Spinal cord (tissue), 10 donors: ENCODE data around the gene DENND2A. TPM values are rescaled to one million over a fixed set of nuclear protein-coding genes. Genes with fewer than 3 reads are reported as not detected.
"Not testable (repeated sequence)": the region's sequence is repeated elsewhere in the genome, so short reads cannot be mapped to it uniquely, and the experiment has no call there.

Experiments
- DNase-seq, 6 donors: peaks; one replicate each; pipeline versions ENCODE4 v3.0.0 to v3.0.0-alpha.2; 2013 to 2015; ENCODE audit warnings: low spot score in 6 of 6, low read depth in 4 of 6
- H3K27ac ChIP-seq: one replicate; pipeline ENCODE4 v1.5.1; 2013; ENCODE audit warnings: low read depth, low read length, control low read depth
- H3K27me3 ChIP-seq: one replicate; pipeline ENCODE4 v1.6.1; 2013; ENCODE audit warnings: low read length; ENCODE audit not compliant: control insufficient read depth, insufficient read depth
- H3K36me3 ChIP-seq: one replicate; pipeline ENCODE4 v1.6.1; 2013; ENCODE audit warnings: low read length; ENCODE audit not compliant: control insufficient read depth, insufficient read depth
- H3K4me1 ChIP-seq: one replicate; pipeline ENCODE4 v1.6.1; 2013; ENCODE audit warnings: low read length; ENCODE audit not compliant: control insufficient read depth, insufficient read depth
- H3K4me3 ChIP-seq: one replicate; pipeline ENCODE4 v1.5.1; 2013; ENCODE audit warnings: low read depth, low read length, control low read depth
- H3K9me3 ChIP-seq: one replicate; pipeline ENCODE4 v1.6.1; 2013; ENCODE audit warnings: low read length; ENCODE audit not compliant: control insufficient read depth, insufficient read depth
- WGBS: methylation state at CpG from one replicate; pipeline ENCODE4 v1.1.5; 2013; ENCODE audit warnings: missing lambda C conversion rate; ENCODE audit not compliant: insufficient coverage; 5-methylcytosine and 5-hydroxymethylcytosine counted together
- polyA plus RNA-seq, 2 donors: library from polyadenylated mRNA; unstranded; fragments of 120-200 nt; gene quantifications; one replicate each; pipeline ENCODE4 v1.2.1, GENCODE V29; 2013; ENCODE audit not compliant: insufficient read length in 2 of 2
- total RNA-seq, 2 donors: library from RNA; depleted of rRNA in 1 of 2; stranded (reverse); fragments of 120-200 nt in 1 of 2; fragments of >200 nt in 1 of 2; gene quantifications; one replicate each; pipeline versions ENCODE4 v1.2.3 to v1.2.4, GENCODE V29; 2013 to 2014
- donor health status: healthy.

DENND2A gene
- total and polyA plus RNA-seq, 4 donors: 23.7 to 51.9 (median 39.0) TPM

GRCh38 chr7:140507556-140507955 lies 133.1 kb downstream of the DENND2A start:
- not testable (repeated sequence) for DNase-seq, H3K27ac ChIP-seq, H3K4me1 ChIP-seq, H3K27me3 ChIP-seq, H3K36me3 ChIP-seq, H3K9me3 ChIP-seq, H3K4me3 ChIP-seq
- 96% methylated on average over 5 of the region's 6 CpGs for WGBS

DNA sequence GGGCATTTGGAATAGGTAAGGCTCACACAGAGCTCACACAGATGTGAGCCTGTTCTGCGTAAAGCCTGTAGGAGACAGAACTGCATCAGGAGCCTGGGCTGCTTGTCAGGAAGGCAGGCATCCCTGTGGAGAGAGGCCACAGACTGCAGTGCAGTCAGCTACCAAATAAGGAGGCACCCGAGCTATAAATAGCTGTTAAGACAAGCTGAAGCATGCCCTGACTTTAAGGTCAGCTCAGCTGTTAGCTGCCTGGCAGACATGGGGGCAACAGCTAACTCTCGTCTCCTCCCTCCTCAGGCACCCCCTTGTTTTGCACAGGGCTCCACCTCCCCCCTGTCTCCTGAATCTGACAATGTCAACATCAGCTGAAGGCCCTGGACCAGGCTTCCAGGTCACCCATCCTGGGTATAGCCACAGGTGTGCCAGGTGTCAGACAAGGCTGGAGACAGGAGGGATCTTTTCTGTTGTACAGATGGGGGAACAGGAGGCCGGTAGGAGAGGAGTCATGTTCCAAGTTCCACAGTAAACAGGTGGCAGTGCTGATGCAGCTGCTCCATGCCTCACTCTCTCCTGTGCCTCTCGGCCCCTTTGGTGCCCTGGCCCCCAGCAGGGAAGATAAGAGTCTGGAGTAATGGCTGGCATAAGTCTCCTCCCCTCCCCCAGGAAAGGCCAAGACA lies 133.7 kb downstream of the DENND2A start:
- H3K27me3 ChIP-seq: no peaks in the 10 kb centered on the region
- peak in 2 of 6 donors; percentile 35 to 55 for DNase-seq
- no peaks in the 10 kb centered on the region for H3K9me3 ChIP-seq
- H3K4me3 ChIP-seq: no peak overlapping the region
- H3K27ac ChIP-seq: no peak overlapping the region
- H3K4me1 ChIP-seq: peaks cover 10% of the 10 kb centered on the region
- no peaks in the 10 kb centered on the region for H3K36me3 ChIP-seq
- 24% methylated on average over 4 of the region's 5 CpGs for WGBS

GRCh38 chr7:140501966-140502365 lies 138.6 kb downstream of the DENND2A start:
- Histone ChIP-seq H3K27me3 (no peaks in the 10 kb centered on the region), H3K36me3 (no peaks in the 10 kb centered on the region), H3K9me3 (no peaks in the 10 kb centered on the region), H3K4me3 (no peak overlapping the region), H3K27ac (no peak overlapping the region), H3K4me1 (peaks cover 5% of the 10 kb centered on the region)
- WGBS: 80% methylated on average over 5 of the region's 5 CpGs
- no peak for DNase-seq

GRCh38 chr7:140497807-140498206 lies 142.8 kb downstream of the DENND2A start:
- WGBS: 93% methylated on average over 3 of the region's 7 CpGs

DNA sequence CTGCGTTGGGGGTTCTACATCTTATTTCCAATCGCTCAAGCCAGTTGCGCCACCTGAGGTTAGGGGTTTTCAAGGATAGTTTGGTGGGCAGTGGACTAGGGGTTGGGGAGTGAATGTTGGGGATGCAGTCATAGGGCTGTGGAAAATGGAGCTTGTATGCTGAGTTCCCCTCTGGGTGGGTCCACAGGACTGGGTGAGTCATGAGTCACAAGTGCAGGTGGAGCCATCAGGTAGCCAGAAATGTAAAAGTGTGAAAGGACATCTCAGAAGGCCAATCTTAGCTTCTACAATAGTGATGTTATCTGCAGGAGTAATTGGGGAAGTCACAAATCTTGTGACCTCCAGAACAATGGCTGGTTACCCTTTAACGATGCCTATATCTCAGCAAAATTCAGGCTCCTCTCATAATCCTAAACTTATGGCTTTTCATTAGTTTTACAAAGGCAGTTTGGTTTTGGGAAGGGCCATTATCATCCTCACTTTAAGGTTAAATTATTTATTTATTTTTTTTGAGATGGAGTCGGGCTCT lies 143.3 kb downstream of the DENND2A start:
- 100% methylated on average over 2 of the region's 5 CpGs for WGBS
- no peak for DNase-seq
- no peaks in the 10 kb centered on the region for H3K4me1 ChIP-seq
- no peak overlapping the region for H3K4me3 ChIP-seq
- H3K9me3 ChIP-seq: no peaks in the 10 kb centered on the region
- no peak overlapping the region for H3K27ac ChIP-seq
- H3K27me3 ChIP-seq: no peaks in the 10 kb centered on the region
- no peaks in the 10 kb centered on the region for H3K36me3 ChIP-seq

More at GRCh38 chr7:140497807-140498206, 142.8 kb downstream of the DENND2A start:
- H3K27ac ChIP-seq, DNase-seq, H3K36me3 ChIP-seq, H3K4me1 ChIP-seq, H3K27me3 ChIP-seq, H3K9me3 ChIP-seq, H3K4me3 ChIP-seq: not testable (repeated sequence)

DNA sequence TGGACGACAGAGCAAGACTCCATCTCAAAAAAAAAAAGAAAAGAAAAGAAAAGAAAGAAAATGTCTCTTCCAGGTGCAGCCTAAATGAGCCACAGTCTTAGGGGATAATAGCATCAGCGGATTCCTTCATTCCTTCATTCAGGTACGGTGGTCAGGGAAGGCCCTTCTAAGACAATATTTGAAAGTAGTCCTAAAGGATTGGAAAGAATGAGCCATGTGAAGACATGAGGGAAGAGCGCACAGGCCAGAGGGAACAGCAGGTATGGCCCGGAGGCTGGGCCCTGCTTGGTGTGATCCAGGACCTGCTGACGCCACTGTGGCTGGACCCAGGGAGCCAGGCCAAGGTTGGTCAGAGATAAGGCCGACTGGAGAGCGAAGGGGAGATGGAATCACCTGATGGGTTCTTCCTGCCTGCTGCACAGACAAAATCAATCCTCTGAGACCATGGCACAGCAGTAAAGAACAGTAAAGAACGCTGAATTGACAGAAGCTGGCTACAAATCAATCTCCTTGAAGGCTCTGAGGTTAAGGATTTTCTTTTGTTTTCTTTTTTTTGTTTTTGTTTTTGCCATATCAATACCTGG lies 145.0 kb downstream of the DENND2A start:
- 95% methylated on average over 7 of the region's 9 CpGs for WGBS
- Histone ChIP-seq H3K36me3 (no peaks in the 10 kb centered on the region), H3K9me3 (no peaks in the 10 kb centered on the region), H3K4me3 (no peak overlapping the region), H3K4me1 (no peaks in the 10 kb centered on the region), H3K27ac (no peak overlapping the region), H3K27me3 (no peaks in the 10 kb centered on the region)
- no peak for DNase-seq

DNA sequence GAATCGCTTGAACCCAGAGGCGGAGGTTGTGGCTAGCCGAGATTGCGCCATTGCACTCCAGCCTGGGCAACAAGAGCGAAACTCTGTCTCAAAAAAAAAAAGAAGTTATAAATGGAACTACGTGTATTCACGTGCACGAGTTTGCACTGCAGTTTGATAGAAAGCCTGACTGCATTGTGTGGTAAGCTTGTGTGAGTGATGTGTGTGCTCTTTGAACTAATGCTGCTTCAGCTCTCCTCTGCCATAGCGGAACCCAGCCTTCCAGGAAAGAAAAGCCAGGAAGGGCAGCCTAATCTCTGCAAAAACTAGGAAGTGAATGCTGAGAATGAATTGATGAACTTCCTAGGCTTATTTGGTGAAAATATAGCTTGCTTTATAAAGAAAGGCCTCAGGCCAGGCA lies 145.7 kb downstream of the DENND2A start:
- no peak overlapping the region for H3K27ac ChIP-seq
- H3K4me3 ChIP-seq: no peak overlapping the region
- WGBS: 88% methylated on average over 9 of the region's 9 CpGs
- no peaks in the 10 kb centered on the region for H3K4me1 ChIP-seq
- no peaks in the 10 kb centered on the region for H3K9me3 ChIP-seq
- no peak for DNase-seq
- no peaks in the 10 kb centered on the region for H3K36me3 ChIP-seq
- H3K27me3 ChIP-seq: no peaks in the 10 kb centered on the region

GRCh38 chr7:140489026-140489359 lies 151.6 kb downstream of the DENND2A start:
- Histone ChIP-seq H3K4me3 (no peak overlapping the region), H3K27ac (no peak overlapping the region), H3K27me3 (no peaks in the 10 kb centered on the region), H3K9me3 (no peaks in the 10 kb centered on the region), H3K36me3 (no peaks in the 10 kb centered on the region), H3K4me1 (no peaks in the 10 kb centered on the region)
- 100% methylated on average over 1 of the region's 2 CpGs for WGBS
- DNase-seq: no peak

GRCh38 chr7:140485500-140486265 lies 154.9 kb downstream of the DENND2A start:
- WGBS: 75% methylated on average over 12 of the region's 14 CpGs
- DNase-seq: no peak
- no peak overlapping the region for H3K4me3 ChIP-seq
- H3K9me3 ChIP-seq: no peaks in the 10 kb centered on the region
- H3K27me3 ChIP-seq: no peaks in the 10 kb centered on the region
- no peak overlapping the region for H3K27ac ChIP-seq
- no peaks in the 10 kb centered on the region for H3K4me1 ChIP-seq
- no peaks in the 10 kb centered on the region for H3K36me3 ChIP-seq
